ENCODE data around the gene ALDH1L2.

- TF ChIP-seq CTCF (conservative IDR thresholded peaks at IDR 0.05), result no peak
- no peak for TF ChIP-seq EZH2 (IDR thresholded peaks at IDR 0.05; ENCODE audit: low read depth)
Observed at GRCh38 chr12:104998423-104999346, 85.6 kb downstream of the ALDH1L2 start.
